Glutamatergic neuron (in vitro differentiated cells): Measurements from ENCODE around the gene XYLT1. TPM values are rescaled to one million over a fixed set of nuclear protein-coding genes. Genes with fewer than 3 reads are reported as not detected.

ENCODE experiments used
- DNase-seq: peaks from one replicate; pipeline ENCODE4 v3.0.0; 2022
- H3K27ac Mint-ChIP-seq: one replicate; pipeline ENCODE4 v1.8.0; 2020; ENCODE audit warnings: mild to moderate bottlenecking, mixed read lengths, inconsistent platforms; ENCODE audit not compliant: unreplicated experiment
- H3K27me3 Mint-ChIP-seq: one replicate; pipeline ENCODE4 v1.8.0; 2020; ENCODE audit warnings: mild to moderate bottlenecking, moderate library complexity, mixed read lengths, inconsistent platforms; ENCODE audit not compliant: unreplicated experiment
- H3K36me3 Mint-ChIP-seq: one replicate; pipeline ENCODE4 v1.8.0; 2020; ENCODE audit warnings: mild to moderate bottlenecking, mixed read lengths, inconsistent platforms; ENCODE audit not compliant: unreplicated experiment
- H3K4me1 Mint-ChIP-seq: one replicate; pipeline ENCODE4 v1.8.0; 2020; ENCODE audit warnings: mild to moderate bottlenecking, low read depth, mixed read lengths, inconsistent platforms; ENCODE audit not compliant: unreplicated experiment
- H3K4me3 Mint-ChIP-seq: one replicate; pipeline ENCODE4 v1.8.0; 2020; ENCODE audit warnings: mild to moderate bottlenecking, mixed read lengths, inconsistent platforms; ENCODE audit not compliant: unreplicated experiment
- H3K9me3 Mint-ChIP-seq: one replicate; pipeline ENCODE4 v1.8.0; 2020; ENCODE audit warnings: mild to moderate bottlenecking, moderate library complexity, mixed read lengths, inconsistent platforms; ENCODE audit not compliant: unreplicated experiment
- total RNA-seq: library from RNA; stranded (reverse); fragmentation: NEBNext Ultra II Directional; extraction: Animal tissue kit (Norgen Biotek cat#: 25700); gene quantifications from one replicate; pipeline ENCODE4 v1.2.1, GENCODE V29; 2021; ENCODE audit not compliant: unreplicated experiment
- TF ChIP-seq, protein P1 (sequence below): fragments of 200-600 bp; sonication (generic); IDR thresholded peaks from one replicate; pipeline ENCODE4 v1.5.0; 2021; ENCODE audit not compliant: partially characterized antibody, unreplicated experiment

XYLT1 gene
- total RNA-seq, 1 donor from 2014 or later: 18.4 TPM

GRCh38 chr16:17305694-17306093 lies 165.1 kb downstream of the XYLT1 start:
- TF ChIP-seq, protein P1, sequence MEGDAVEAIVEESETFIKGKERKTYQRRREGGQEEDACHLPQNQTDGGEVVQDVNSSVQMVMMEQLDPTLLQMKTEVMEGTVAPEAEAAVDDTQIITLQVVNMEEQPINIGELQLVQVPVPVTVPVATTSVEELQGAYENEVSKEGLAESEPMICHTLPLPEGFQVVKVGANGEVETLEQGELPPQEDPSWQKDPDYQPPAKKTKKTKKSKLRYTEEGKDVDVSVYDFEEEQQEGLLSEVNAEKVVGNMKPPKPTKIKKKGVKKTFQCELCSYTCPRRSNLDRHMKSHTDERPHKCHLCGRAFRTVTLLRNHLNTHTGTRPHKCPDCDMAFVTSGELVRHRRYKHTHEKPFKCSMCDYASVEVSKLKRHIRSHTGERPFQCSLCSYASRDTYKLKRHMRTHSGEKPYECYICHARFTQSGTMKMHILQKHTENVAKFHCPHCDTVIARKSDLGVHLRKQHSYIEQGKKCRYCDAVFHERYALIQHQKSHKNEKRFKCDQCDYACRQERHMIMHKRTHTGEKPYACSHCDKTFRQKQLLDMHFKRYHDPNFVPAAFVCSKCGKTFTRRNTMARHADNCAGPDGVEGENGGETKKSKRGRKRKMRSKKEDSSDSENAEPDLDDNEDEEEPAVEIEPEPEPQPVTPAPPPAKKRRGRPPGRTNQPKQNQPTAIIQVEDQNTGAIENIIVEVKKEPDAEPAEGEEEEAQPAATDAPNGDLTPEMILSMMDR: no peak
- Mint-ChIP-seq H3K9me3 (peaks cover 2% of the 10 kb centered on the region), H3K27me3 (peaks cover 4% of the 10 kb centered on the region), H3K4me3 (no peak overlapping the region), H3K36me3 (no peaks in the 10 kb centered on the region), H3K27ac (no peak overlapping the region), H3K4me1 (peaks cover 8% of the 10 kb centered on the region)
- DNase-seq: no peak

DNA sequence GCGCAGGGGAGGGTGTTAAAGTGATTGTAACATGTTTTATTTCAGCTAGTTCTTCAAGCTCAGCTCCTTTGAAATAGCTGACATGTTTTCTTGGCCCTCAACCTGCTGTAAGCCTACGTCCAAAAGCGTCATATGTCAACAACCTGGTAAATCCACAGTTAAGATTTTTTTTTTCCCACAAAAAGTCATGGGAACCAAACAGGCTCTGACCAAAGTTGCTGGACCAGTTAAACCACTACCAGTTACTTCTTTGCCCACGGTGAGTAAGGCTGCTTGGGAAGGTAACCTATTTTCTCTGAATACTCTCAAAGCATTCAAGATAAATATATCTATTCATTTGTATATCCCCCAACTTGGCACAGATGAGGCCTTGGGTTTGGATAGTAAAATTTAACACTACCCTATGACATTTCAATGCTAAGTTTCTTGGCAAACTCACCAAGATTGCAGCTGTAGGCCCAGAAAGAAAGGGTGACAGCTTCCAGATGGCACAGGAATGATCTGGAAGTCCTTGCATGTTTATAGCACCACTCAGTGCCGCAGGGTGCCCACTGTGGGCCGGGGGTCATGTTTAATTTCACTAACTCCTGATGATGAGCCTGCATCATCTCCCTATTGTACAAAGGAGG lies 166.2 kb downstream of the XYLT1 start:
- H3K36me3 Mint-ChIP-seq: no peaks in the 10 kb centered on the region
- H3K9me3 Mint-ChIP-seq: peaks cover 2% of the 10 kb centered on the region
- no peak overlapping the region for H3K4me3 Mint-ChIP-seq
- peaks cover 13% of the 10 kb centered on the region for H3K4me1 Mint-ChIP-seq
- peaks cover 4% of the 10 kb centered on the region for H3K27me3 Mint-ChIP-seq
- DNase-seq: no peak
- no peak overlapping the region for H3K27ac Mint-ChIP-seq
- TF ChIP-seq, protein P1: no peak

DNA sequence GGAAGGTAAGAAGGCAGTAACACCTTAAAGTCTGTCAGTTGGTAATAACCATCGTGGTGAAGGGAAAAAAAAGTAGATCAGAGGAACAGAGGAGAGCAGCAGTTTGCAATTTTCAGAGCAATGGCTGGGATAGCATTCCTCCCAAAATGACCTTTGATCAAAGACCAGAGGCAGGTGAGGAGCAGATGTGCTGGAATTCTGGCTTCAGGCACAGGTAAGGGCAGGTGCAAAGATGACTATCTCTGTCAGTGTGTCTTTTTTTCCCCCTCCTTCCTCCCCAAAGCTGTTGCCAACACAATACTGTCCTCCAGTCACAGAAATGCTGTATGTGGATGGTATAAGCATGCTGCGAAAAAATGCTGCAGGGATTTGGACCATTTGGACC lies 166.7 kb downstream of the XYLT1 start:
- Mint-ChIP-seq H3K9me3 (peaks cover 2% of the 10 kb centered on the region), H3K36me3 (no peaks in the 10 kb centered on the region), H3K4me1 (peaks cover 15% of the 10 kb centered on the region), H3K27me3 (peaks cover 1% of the 10 kb centered on the region), H3K4me3 (no peak overlapping the region), H3K27ac (no peak overlapping the region)
- TF ChIP-seq, protein P1: no peak
- no peak for DNase-seq

DNA sequence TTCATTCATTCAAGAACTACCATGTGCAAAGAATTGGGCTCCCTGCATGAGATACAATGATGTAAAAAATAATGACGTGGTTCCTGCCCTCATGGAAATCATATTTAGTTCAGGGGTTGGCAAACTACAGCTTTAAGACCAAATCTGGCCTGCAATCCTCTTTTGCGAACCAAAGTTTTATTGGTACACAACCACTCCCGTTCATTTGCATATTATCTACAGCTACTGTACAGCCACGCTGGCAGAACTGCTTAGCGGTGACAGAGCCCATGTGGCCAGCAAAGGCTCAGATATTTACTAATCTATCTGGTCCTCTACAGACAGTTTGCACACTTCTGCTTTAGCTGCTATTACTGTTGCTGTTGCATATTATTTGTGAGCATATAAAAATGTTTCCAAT lies 167.7 kb downstream of the XYLT1 start:
- DNase-seq: no peak
- H3K4me3 Mint-ChIP-seq: no peak overlapping the region
- no peaks in the 10 kb centered on the region for H3K9me3 Mint-ChIP-seq
- H3K4me1 Mint-ChIP-seq: peaks cover 14% of the 10 kb centered on the region
- TF ChIP-seq, protein P1: no peak
- H3K27me3 Mint-ChIP-seq: no peaks in the 10 kb centered on the region
- H3K27ac Mint-ChIP-seq: no peak overlapping the region
- H3K36me3 Mint-ChIP-seq: no peaks in the 10 kb centered on the region

- H3K9me3 Mint-ChIP-seq: no peaks in the 10 kb centered on the region
- H3K4me3 Mint-ChIP-seq: no peak overlapping the region
- TF ChIP-seq, protein P1: no peak
- no peak for DNase-seq
- H3K27ac Mint-ChIP-seq: no peak overlapping the region
- H3K27me3 Mint-ChIP-seq: no peaks in the 10 kb centered on the region
- H3K36me3 Mint-ChIP-seq: no peaks in the 10 kb centered on the region
- H3K4me1 Mint-ChIP-seq: peaks cover 14% of the 10 kb centered on the region
Observed at GRCh38 chr16:17302620-17303019, 168.1 kb downstream of the XYLT1 start.
